Bronchial epithelial cell (primary cell): Measurements from ENCODE around the gene MGMT. TPM values are rescaled to one million over a fixed set of nuclear protein-coding genes. Genes with fewer than 3 reads are reported as not detected.

ENCODE experiments used
- DNase-seq: peaks from one replicate; pipeline ENCODE4 v3.0.0-alpha.2; 2010; ENCODE audit warnings: low read depth
- FAIRE-seq: peaks from 2 replicates; lab custom pipeline; 2011; peaks lifted over from hg19 to GRCh38; lab: Jason Lieb, UNC
- H3K27me3 ChIP-seq: 2 replicates; pipeline ENCODE4 v1.5.1; 2011; ENCODE audit warnings: low read length; ENCODE audit not compliant: control insufficient read depth, insufficient read depth
- H3K36me3 ChIP-seq: 2 replicates; pipeline ENCODE4 v1.5.1; 2011; ENCODE audit warnings: low read length; ENCODE audit not compliant: control insufficient read depth, insufficient read depth
- H3K4me3 ChIP-seq: 2 replicates; pipeline ENCODE4 v1.5.1; 2011; ENCODE audit warnings: mild to moderate bottlenecking, low read depth, low read length, control low read depth
- CTCF ChIP-seq: IDR thresholded peaks from 2 replicates; pipeline ENCODE4 v1.5.1; 2011; ENCODE audit warnings: mild to moderate bottlenecking, moderate library complexity, low read length, control low read depth, inconsistent platforms; ENCODE audit not compliant: insufficient read depth, severe bottlenecking
- total RNA-seq: library from RNA; depleted of rRNA; stranded (reverse); fragments of >200 nt; gene quantifications from 2 replicates; pipeline ENCODE4 v1.2.1, GENCODE V29; 2014

The MGMT gene
- total RNA-seq, 1 donor from 2014 or later, result 19.7 TPM

- TF ChIP-seq CTCF, result no peak
- Histone ChIP-seq H3K27me3 (no peaks in the 10 kb centered on the region), H3K4me3 (no peak overlapping the region), H3K36me3 (no peaks in the 10 kb centered on the region)
- FAIRE-seq (no peak), DNase-seq (no peak)
Measured at GRCh38 chr10:129764011-129764900, 297.2 kb downstream of the MGMT start.

- no peaks in the 10 kb centered on the region for H3K36me3 ChIP-seq
- no peak for FAIRE-seq
- no peak for TF ChIP-seq CTCF
Measured at GRCh38 chr10:129764901-129765663, 298.0 kb downstream of the MGMT start.

GRCh38 chr10:129765664-129766550, 298.9 kb downstream of the MGMT start:
- Histone ChIP-seq H3K4me3 (no peak overlapping the region), H3K27me3 (no peaks in the 10 kb centered on the region), H3K36me3 (no peaks in the 10 kb centered on the region)
- TF ChIP-seq CTCF, result no peak
- FAIRE-seq, result no peak
- DNase-seq, result no peak

More at GRCh38 chr10:129764901-129765663, 298.0 kb downstream of the MGMT start:
- DNase-seq, result no peak
- no peaks in the 10 kb centered on the region for H3K27me3 ChIP-seq
- H3K4me3 ChIP-seq, result no peak overlapping the region

- Histone ChIP-seq H3K4me3 (no peak overlapping the region), H3K36me3 (no peaks in the 10 kb centered on the region), H3K27me3 (no peaks in the 10 kb centered on the region)
- no peak for FAIRE-seq
- no peak for TF ChIP-seq CTCF
- no peak for DNase-seq
Measured at GRCh38 chr10:129766611-129767550, 299.8 kb downstream of the MGMT start.

- Histone ChIP-seq H3K27me3 (no peaks in the 10 kb centered on the region), H3K4me3 (no peak overlapping the region), H3K36me3 (no peaks in the 10 kb centered on the region)
- no peak for DNase-seq
- no peak for FAIRE-seq
- TF ChIP-seq CTCF, result no peak
Measured at GRCh38 chr10:129767751-129768150, 300.7 kb downstream of the MGMT start.
